Pancreas (tissue), 10 donors: ENCODE measurements around the gene GGN. TPM values are rescaled to one million over a fixed set of nuclear protein-coding genes. Genes with fewer than 3 reads are reported as not detected.

Experiments
- ATAC-seq, 4 donors: fragments of 200-7000 bp; cut with Tn5 transposase; one replicate each; pipeline versions ENCODE4 v1.8.0 to v1.9.1; 2020; ENCODE audit warnings: mild to moderate bottlenecking in 4 of 4, moderate library complexity in 4 of 4
- DNase-seq, 6 donors: peaks; one replicate each; pipeline ENCODE4 v3.0.0-alpha.2; 2020
- FAIRE-seq: peaks from 2 replicates; lab custom pipeline; 2012; peaks lifted over from hg19 to GRCh38; lab: Jason Lieb, UNC
- H3K27ac ChIP-seq, 4 donors: fragments of 200-600 bp; sonication (generic); 1 replicate in 3 of 4; 2 replicates in 1 of 4; pipeline versions ENCODE4 v1.5.0 to v1.8.0; 2020
- H3K27me3 ChIP-seq, 4 donors: fragments of 200-600 bp; one replicate each; pipeline ENCODE4 v1.8.0; 2021
- H3K36me3 ChIP-seq, 3 donors: fragments of 200-600 bp; sonication (generic) in 1 of 3; one replicate each; pipeline versions ENCODE4 v1.5.0 to v1.8.0; 2020 to 2021
- H3K4me1 ChIP-seq, 3 donors: fragments of 200-600 bp; one replicate each; pipeline ENCODE4 v1.8.0; 2021
- H3K4me3 ChIP-seq, 4 donors: fragments of 200-600 bp; sonication (generic) in 2 of 4; one replicate each; pipeline versions ENCODE4 v1.5.0 to v1.8.0; 2020 to 2021
- H3K9me3 ChIP-seq, 4 donors: fragments of 200-600 bp; one replicate each; pipeline ENCODE4 v1.8.0; 2021
- CTCF ChIP-seq, 4 donors: fragments of 200-600 bp; sonication (generic) in 3 of 4; IDR thresholded peaks; one replicate each; pipeline versions ENCODE4 v1.5.0 to v1.8.0; 2021; ENCODE audit warnings: antibody characterized with exemption in 4 of 4
- WGBS, 2 donors: extraction: QIAGEN DNeasy Blood & Tissue Kit; methylation state at CpG; one replicate each; pipeline ENCODE4 v1.1.7; 2013; 5-methylcytosine and 5-hydroxymethylcytosine counted together
- intact Hi-C, 3 donors: fragments of 100-400 bp; cut with DNase I; formaldehyde crosslinking; loops; one replicate each; pipeline versions ENCODE4 v1.11.1 to v1.14.2; 2022
- polyA plus RNA-seq, 2 donors: library from polyadenylated mRNA; stranded (reverse); fragments of 200-250 nt; gene quantifications; one replicate each; pipeline ENCODE4 v1.2.3, GENCODE V29; 2013
- total RNA-seq, 6 donors: library from RNA; stranded (reverse); fragmentation: NEBNext Ultra II Directional in 4 of 6; extraction: Animal tissue kit (Norgen Biotek cat#: 25700) in 4 of 6; gene quantifications; one replicate each; pipeline versions ENCODE4 v1.2.1 to v1.2.4, GENCODE V29; 2021 to 2023
- donor health status: healthy with polysubstance abuse.
- donor health status: DM: no; HTN: no; CAD: no; lungs with moderate emphysema.
- donor health status: DM: no; HTN: no; CAD: no.
- donor health status: control.
- donor health status: control.
- donor health status: Bipolar disorder and iron deficiency.
- donor health status: DM: yes; HTN: yes; CAD: no.
- donor health status: DM: no; HTN: no; CAD: no.
- donor health status: DM: no; HTN: no; CAD: no.
- donor health status: DM: yes; HTN: yes; CAD: no.

GGN gene
- total and polyA plus RNA-seq, 8 donors, result 0.23 to 2.2 (median 0.29) TPM; not detected in 2

- TF ChIP-seq CTCF (IDR thresholded peaks at IDR 0.05), result no peak
- no peak for ATAC-seq
- peaks cover 0 to 11% (median 0%) of the 10 kb centered on the region in 3 donors for H3K4me1 ChIP-seq
- DNase-seq, result peak in 1 of 6 donors; percentile 80
- no peak for FAIRE-seq
- H3K27me3 ChIP-seq, result no peaks in the 10 kb centered on the region
- 76 to 89% methylated on average over 40 of the region's 40 CpGs for WGBS, 2 donors
- H3K36me3 ChIP-seq, result peaks cover 7 to 30% (median 13%) of the 10 kb centered on the region in 3 donors
- intact Hi-C loops, result no loop called here
- no peak overlapping the region for H3K27ac ChIP-seq
- H3K4me3 ChIP-seq, result no peak overlapping the region
- H3K9me3 ChIP-seq, result no peaks in the 10 kb centered on the region
Observed at GRCh38 chr19:38385057-38385803, 2.6 kb downstream of the GGN start.

- Histone ChIP-seq H3K4me3 (no peak overlapping the region), H3K27me3 (no peaks in the 10 kb centered on the region), H3K27ac (no peak overlapping the region), H3K9me3 (no peaks in the 10 kb centered on the region), H3K36me3 (peaks cover 7 to 38% (median 13%) of the 10 kb centered on the region in 3 donors), H3K4me1 (peaks cover 0 to 11% (median 0%) of the 10 kb centered on the region in 3 donors)
- FAIRE-seq (no peak), DNase-seq (no peak), ATAC-seq (no peak)
- TF ChIP-seq CTCF (IDR thresholded peaks at IDR 0.05), result no peak
- intact Hi-C loops, result no loop called here
- 77 to 85% methylated on average over 10 of the region's 10 CpGs for WGBS, 2 donors
Observed at GRCh38 chr19:38384209-38385027, 3.4 kb downstream of the GGN start.

GRCh38 chr19:38383743-38384142 is 4.1 kb downstream of the GGN start:
- Histone ChIP-seq H3K9me3 (no peaks in the 10 kb centered on the region), H3K27ac (no peak overlapping the region), H3K36me3 (peaks cover 7 to 40% (median 13%) of the 10 kb centered on the region in 3 donors), H3K4me3 (no peak overlapping the region), H3K27me3 (no peaks in the 10 kb centered on the region), H3K4me1 (peaks cover 0 to 11% (median 0%) of the 10 kb centered on the region in 3 donors)
- TF ChIP-seq CTCF (IDR thresholded peaks at IDR 0.05), result no peak
- intact Hi-C loops, result no loop called here
- DNase-seq (no peak), FAIRE-seq (no peak), ATAC-seq (no peak)
- WGBS, 2 donors, result 98 to 100% methylated on average over 2 of the region's 2 CpGs

GRCh38 chr19:38383184-38383583 is 4.7 kb downstream of the GGN start:
- Histone ChIP-seq H3K36me3 (peaks cover 7 to 40% (median 13%) of the 10 kb centered on the region in 3 donors), H3K4me3 (no peak overlapping the region), H3K27ac (no peak overlapping the region), H3K4me1 (peaks cover 0 to 11% (median 0%) of the 10 kb centered on the region in 3 donors), H3K9me3 (no peaks in the 10 kb centered on the region), H3K27me3 (no peaks in the 10 kb centered on the region)
- DNase-seq (no peak), ATAC-seq (no peak), FAIRE-seq (no peak)
- 89 to 91% methylated on average over 10 of the region's 10 CpGs for WGBS, 2 donors
- TF ChIP-seq CTCF (IDR thresholded peaks at IDR 0.05), result no peak
- intact Hi-C loops, result no loop called here
